Common myeloid progenitor, CD34-positive (primary cell): ENCODE results near the gene TACC2.

Source experiments
- CTCF ChIA-PET: fragments of 350-600 bp; sonication (Branson Sonifier 250); formaldehyde crosslinking; loops from one replicate; lab custom pipeline; 2021; ENCODE audit warnings: antibody characterized with exemption; lab: Charles Lee
- POLR2A ChIA-PET: fragments of 350-600 bp; sonication (Branson Sonifier 250); formaldehyde crosslinking; loops from one replicate; lab custom pipeline; 2021; ENCODE audit warnings: antibody characterized with exemption; lab: Charles Lee
- DNase-seq, 3 donors: peaks; one replicate each; pipeline versions ENCODE4 v3.0.0 to v3.0.0-alpha.2; 2013
- H3K27ac ChIP-seq, 2 experiments: 1 replicate in 1 of 2; 2 replicates in 1 of 2; pipeline ENCODE4 v1.7.0; 2013; ENCODE audit warnings: inconsistent platforms in 2 of 2, low read length in 2 of 2, mild to moderate bottlenecking in 2 of 2, low read depth in 1 of 2, moderate library complexity in 1 of 2; ENCODE audit not compliant: severe bottlenecking in 2 of 2, insufficient read depth in 1 of 2, poor library complexity in 1 of 2
- H3K27me3 ChIP-seq, 5 experiments: replicated peaks in 2 of 5; 1 replicate in 3 of 5; 2 replicates in 2 of 5; pipeline versions ENCODE4 v1.6.1 to v1.7.0; 2013; ENCODE audit warnings: low read length in 4 of 5, mild to moderate bottlenecking in 2 of 5, moderate library complexity in 2 of 5, inconsistent platforms in 1 of 5; ENCODE audit not compliant: insufficient read depth in 5 of 5, control insufficient read depth in 4 of 5
- H3K36me3 ChIP-seq, 4 experiments: 1 replicate in 2 of 4; 2 replicates in 2 of 4; pipeline versions ENCODE4 v1.6.1 to v1.7.0; 2013; ENCODE audit warnings: low read length in 3 of 4, control low read depth in 1 of 4, mild to moderate bottlenecking in 1 of 4; ENCODE audit not compliant: control insufficient read depth in 4 of 4, insufficient read depth in 4 of 4
- H3K4me1 ChIP-seq, 4 experiments: 1 replicate in 3 of 4; 2 replicates in 1 of 4; pipeline versions ENCODE4 v1.6.1 to v1.7.1; 2013; ENCODE audit warnings: low read length in 3 of 4, mild to moderate bottlenecking in 3 of 4, control low read depth in 1 of 4, inconsistent platforms in 1 of 4, moderate library complexity in 1 of 4; ENCODE audit not compliant: control insufficient read depth in 4 of 4, insufficient read depth in 4 of 4; ENCODE audit errors: control extremely low read depth in 1 of 4
- H3K4me3 ChIP-seq, 7 experiments: 1 replicate in 4 of 7; 2 replicates in 3 of 7; pipeline versions ENCODE4 v1.5.1 to v1.7.0; 2013; ENCODE audit warnings: mild to moderate bottlenecking in 7 of 7, low read length in 6 of 7, moderate library complexity in 6 of 7, inconsistent platforms in 2 of 7, low read depth in 2 of 7, control low read depth in 1 of 7; ENCODE audit not compliant: insufficient read depth in 4 of 7, control insufficient read depth in 1 of 7; ENCODE audit errors: extremely low read depth in 1 of 7
- H3K9me3 ChIP-seq, 5 experiments: 1 replicate in 4 of 5; 2 replicates in 1 of 5; pipeline versions ENCODE4 v1.6.1 to v1.7.1; 2013; ENCODE audit warnings: low read length in 4 of 5, mild to moderate bottlenecking in 2 of 5, inconsistent platforms in 1 of 5, low read depth in 1 of 5, moderate library complexity in 1 of 5; ENCODE audit not compliant: control insufficient read depth in 4 of 5, insufficient read depth in 2 of 5; ENCODE audit errors: control extremely low read depth in 1 of 5
- WGBS: methylation state at CpG from one replicate; pipeline ENCODE4 v1.1.5; 2013; ENCODE audit not compliant: insufficient coverage; 5-methylcytosine and 5-hydroxymethylcytosine counted together

Gene TACC2

DNA sequence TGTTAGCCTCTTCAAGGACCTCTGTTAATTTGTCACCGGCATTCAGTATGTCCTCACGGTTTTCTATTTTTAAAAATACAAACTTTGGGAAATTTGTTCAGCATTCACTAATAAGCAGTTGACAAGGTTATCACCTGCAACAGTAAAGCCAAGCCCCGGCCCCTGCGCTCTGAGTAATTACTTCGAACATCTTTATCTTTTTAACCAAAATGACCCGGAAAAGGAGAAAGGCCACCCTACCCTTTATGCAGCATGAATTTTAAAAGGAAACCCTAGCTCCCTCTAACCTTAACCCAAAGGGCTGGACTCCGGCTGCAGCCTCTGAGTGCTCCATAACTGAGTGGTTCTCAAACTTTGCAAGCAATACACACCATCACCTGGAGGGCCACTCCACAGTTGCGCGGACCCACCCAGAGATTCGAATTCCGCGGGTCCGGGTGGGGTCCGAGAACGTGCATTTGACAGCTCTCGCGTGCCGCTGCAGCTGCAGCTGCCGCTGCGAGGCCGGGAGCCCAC is 14.9 kb upstream of the TACC2 start:
- H3K27me3 ChIP-seq: no peaks in the 10 kb centered on the region
- peak overlapping the region; percentile 58 to 91 (median 85) for H3K4me3 ChIP-seq
- POLR2A ChIA-PET: no interaction called here
- H3K4me1 ChIP-seq: peaks cover 4 to 15% (median 13%) of the 10 kb centered on the region in 4 experiments
- H3K36me3 ChIP-seq: peaks cover 4 to 24% (median 17%) of the 10 kb centered on the region in 4 experiments
- 12% methylated on average over 18 of the region's 21 CpGs for WGBS
- peak in 1 of 3 donors; percentile 66 for DNase-seq
- peaks cover 0 to 12% (median 6%) of the 10 kb centered on the region in 5 experiments for H3K9me3 ChIP-seq
- peak overlapping the region in 1 of 2 experiments; percentile 79 for H3K27ac ChIP-seq
- CTCF ChIA-PET: interaction anchor here (1.4 kb wide), 1 partner anchor 13 kb away, joined by 4 read pairs; no protein-coding TSS in a partner anchor

DNA sequence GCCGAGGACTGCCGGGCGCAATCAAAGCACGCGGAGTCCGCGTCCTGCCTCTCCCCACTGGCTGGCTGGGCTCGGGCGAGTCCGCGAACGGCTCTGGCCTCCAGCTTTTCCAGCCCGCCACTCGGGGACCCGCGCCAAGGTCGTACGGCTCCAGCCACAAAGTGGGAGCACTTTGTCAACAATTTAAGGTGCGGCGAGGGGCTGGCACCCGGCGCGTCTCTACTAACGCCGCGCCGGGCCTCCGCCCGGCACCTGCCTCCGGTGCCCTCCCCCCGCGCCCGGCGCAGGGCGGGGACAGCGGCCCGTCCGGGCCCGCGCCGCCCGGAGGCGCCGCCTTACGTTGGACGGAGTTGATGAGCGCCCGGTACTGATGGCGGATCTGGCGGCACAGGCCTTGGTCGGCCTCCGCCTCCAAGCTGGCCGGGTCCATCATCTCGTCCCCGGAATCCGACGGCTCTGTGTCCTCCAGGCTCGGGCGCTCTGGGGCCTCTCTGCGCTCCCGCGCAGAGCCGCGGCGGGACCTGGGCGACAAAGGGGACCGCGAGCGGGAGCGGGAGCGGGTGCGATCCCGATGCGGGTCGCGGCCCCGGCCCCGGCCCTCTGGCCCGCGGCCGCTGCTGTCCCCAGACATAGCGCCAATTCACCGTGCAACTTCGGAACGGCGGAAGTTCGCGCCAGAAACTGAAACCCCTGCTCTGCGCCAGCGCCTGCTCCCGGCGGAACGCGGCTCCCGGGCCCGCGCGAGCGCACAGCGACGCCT is 14.2 kb upstream of the TACC2 start, which contains the start of gene NSMCE4A:
NSMCE4A (minus strand) TSS at position 683 of the 760 bp plus-strand sequence; CDS start at position 631, 52 bp downstream.
- peaks cover 0 to 12% (median 6%) of the 10 kb centered on the region in 5 experiments for H3K9me3 ChIP-seq
- peaks cover 4 to 15% (median 13%) of the 10 kb centered on the region in 4 experiments for H3K4me1 ChIP-seq
- ChIA-PET POLR2A (no interaction called here), CTCF (interaction anchor here (0.6 to 1.4 kb wide), 2 partner anchors 14 to 49 kb away, joined by 3 to 4 read pairs; no protein-coding TSS in a partner anchor)
- under 1% methylated on average over 94 of the region's 101 CpGs for WGBS
- DNase-seq: peak; percentile 82 to 89 (median 86)
- H3K27me3 ChIP-seq: no peaks in the 10 kb centered on the region
- H3K27ac ChIP-seq: peak within 1 kb of the TSS; percentile 40 to 79
- peak within 1 kb of the TSS; percentile 58 to 91 (median 85) for H3K4me3 ChIP-seq
- H3K36me3 ChIP-seq: peaks cover 4 to 20% (median 15%) of the 10 kb centered on the region in 4 experiments

DNA sequence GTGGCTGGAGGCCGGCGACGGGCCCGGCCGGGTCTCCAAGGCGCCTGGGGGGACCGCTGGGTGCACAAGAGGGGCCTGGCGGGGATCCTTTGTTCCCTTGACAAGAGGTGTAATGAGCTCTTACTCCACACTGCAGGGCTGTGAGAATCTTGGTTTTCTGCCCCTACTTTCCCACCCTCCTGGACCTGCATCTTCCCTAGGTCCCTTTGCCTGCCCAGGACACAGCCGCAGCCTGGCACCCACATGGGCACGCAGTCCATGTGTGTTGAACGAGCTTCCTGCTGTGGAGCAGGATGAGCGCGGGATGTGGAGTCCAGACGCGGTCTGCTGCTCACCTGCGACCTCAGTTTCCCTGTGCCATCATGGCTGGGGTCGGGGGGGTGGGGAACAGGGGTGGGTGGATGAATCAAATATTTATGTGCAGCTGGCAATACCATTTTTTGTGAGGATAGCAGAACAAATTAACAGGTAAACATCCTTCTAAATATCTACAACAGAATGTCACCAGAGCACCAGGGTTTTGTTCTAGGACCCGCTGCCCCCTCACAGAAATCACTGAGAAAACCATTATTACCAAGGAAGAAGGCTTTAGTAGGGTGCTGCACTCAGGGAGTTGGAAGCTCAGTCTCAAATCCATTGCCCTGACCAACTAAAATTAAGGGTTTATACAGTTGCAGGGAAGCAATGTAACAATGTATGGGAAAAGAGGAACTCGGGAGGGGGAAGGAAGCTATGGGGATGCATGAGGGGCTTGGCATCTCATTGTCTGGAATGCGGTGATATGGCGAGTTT is 13.5 kb upstream of the TACC2 start:
- Histone ChIP-seq H3K36me3 (peaks cover 4 to 18% (median 13%) of the 10 kb centered on the region in 4 experiments), H3K4me3 (peak overlapping the region; percentile 58 to 91 (median 85)), H3K4me1 (peaks cover 4 to 15% (median 13%) of the 10 kb centered on the region in 4 experiments), H3K27ac (peak overlapping the region in 1 of 2 experiments; percentile 79), H3K27me3 (no peaks in the 10 kb centered on the region), H3K9me3 (peaks cover 0 to 12% (median 6%) of the 10 kb centered on the region in 5 experiments)
- WGBS: 26% methylated on average over 14 of the region's 21 CpGs
- peak in 2 of 3 donors; percentile 6 to 26 for DNase-seq
- ChIA-PET CTCF (interaction anchor here (0.6 to 1.4 kb wide), 2 partner anchors 14 to 50 kb away, joined by 3 to 4 read pairs; no protein-coding TSS in a partner anchor), POLR2A (no interaction called here)

DNA sequence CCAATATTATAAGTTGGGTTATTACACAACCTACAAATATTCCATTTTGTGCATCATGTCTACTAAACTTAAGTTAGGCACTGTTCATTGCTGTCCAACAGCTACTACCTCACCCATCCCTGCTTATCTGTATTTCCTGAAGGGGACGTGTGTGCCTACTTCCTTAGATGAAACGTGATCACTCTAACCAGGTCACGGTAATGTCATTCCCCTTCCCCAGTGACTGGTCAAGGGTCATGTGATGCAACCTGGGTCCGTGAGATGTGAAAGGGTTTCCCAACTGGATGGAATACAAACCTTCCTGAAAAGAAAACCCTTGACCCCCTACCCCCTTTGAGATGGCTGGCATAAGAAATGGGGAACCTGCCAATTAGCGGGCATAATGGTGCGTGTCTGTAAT is 12.4 kb upstream of the TACC2 start:
- peaks cover 4 to 15% (median 13%) of the 10 kb centered on the region in 4 experiments for H3K4me1 ChIP-seq
- ChIA-PET POLR2A (no interaction called here), CTCF (no interaction called here)
- H3K36me3 ChIP-seq: peaks cover under 1 to 9% (median 6%) of the 10 kb centered on the region in 4 experiments
- H3K27ac ChIP-seq: no peak overlapping the region
- 98% methylated on average over 4 of the region's 6 CpGs for WGBS
- H3K27me3 ChIP-seq: no peaks in the 10 kb centered on the region
- H3K4me3 ChIP-seq: no peak overlapping the region
- peaks cover 0 to 12% (median 6%) of the 10 kb centered on the region in 5 experiments for H3K9me3 ChIP-seq
- DNase-seq: no peak

DNA sequence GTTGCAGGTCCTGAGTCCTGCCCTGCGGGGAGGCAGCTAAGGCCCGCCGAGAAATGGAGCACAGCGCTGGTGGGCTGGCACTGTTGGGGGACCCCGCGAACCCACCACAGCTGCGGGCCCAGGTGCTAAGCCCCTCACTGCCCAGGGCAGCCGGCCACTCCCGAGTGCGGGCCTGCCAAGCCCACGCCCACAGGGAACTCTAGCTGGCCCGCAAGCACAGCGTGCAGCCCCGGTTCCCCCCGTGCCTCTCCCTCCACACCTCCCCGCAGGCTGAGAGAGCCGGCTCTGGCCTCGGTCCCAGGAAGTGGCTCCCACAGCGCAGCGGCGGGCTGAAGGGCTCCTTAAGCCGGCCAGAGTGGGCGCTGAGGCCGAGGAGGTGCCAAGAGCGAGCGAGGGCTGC is 10.5 kb upstream of the TACC2 start:
- over 99% methylated on average over 24 of the region's 26 CpGs for WGBS
- H3K9me3 ChIP-seq: peaks cover 0 to 12% (median 8%) of the 10 kb centered on the region in 5 experiments
- no peak overlapping the region for H3K27ac ChIP-seq
- H3K27me3 ChIP-seq: no peaks in the 10 kb centered on the region
- ChIA-PET POLR2A (no interaction called here), CTCF (no interaction called here)
- H3K4me3 ChIP-seq: no peak overlapping the region
- no peaks in the 10 kb centered on the region for H3K36me3 ChIP-seq
- no peak for DNase-seq
- peaks cover 4 to 11% (median 9%) of the 10 kb centered on the region in 4 experiments for H3K4me1 ChIP-seq

DNA sequence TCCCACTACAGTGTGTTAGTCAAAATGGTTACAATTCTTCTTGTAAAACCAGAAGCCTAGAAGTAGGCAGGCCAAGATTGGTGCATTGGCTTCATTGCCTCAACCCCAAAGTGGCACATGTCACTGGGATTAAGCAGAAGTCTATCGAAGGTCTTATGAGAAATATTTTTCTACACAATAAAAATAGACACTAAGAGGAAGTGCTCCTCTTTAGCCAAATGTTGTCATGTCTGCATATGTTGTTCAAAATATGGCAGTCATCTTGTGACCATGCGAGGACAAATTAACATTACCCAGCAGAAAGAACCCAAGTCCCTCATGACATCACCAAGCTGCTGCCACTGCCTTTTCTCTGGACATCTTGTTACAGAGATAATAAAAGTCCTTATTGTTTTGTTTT is 7.6 kb upstream of the TACC2 start:
- POLR2A ChIA-PET: no interaction called here
- Histone ChIP-seq H3K4me3 (no peak overlapping the region), H3K27me3 (no peaks in the 10 kb centered on the region), H3K36me3 (no peaks in the 10 kb centered on the region), H3K4me1 (no peaks in the 10 kb centered on the region), H3K27ac (no peak overlapping the region), H3K9me3 (peaks cover 0 to 16% (median 14%) of the 10 kb centered on the region in 5 experiments)
- CTCF ChIA-PET: interaction anchor here (0.5 kb wide), 1 partner anchor 47 kb away, joined by 3 read pairs; no protein-coding TSS in a partner anchor
- WGBS: no CpG with 5 or more reads among the region's 2 CpGs
- DNase-seq: no peak
